GM18867 (cell line): ENCODE results near the gene RIMBP2.
"Not testable (repeated sequence)": the region's sequence is repeated elsewhere in the genome, so short reads cannot be mapped to it uniquely, and the experiment has no call there.

ENCODE experiments used
- ATAC-seq: cut with Tn5 transposase; IDR thresholded peaks from one replicate; pipeline ENCODE4 v1.9.1; 2021; ENCODE audit warnings: mild to moderate bottlenecking, moderate library complexity; ENCODE audit not compliant: unreplicated experiment

Gene RIMBP2

GRCh38 chr12:130609966-130610365, 106.1 kb downstream of the RIMBP2 start:
- no peak for ATAC-seq

DNA sequence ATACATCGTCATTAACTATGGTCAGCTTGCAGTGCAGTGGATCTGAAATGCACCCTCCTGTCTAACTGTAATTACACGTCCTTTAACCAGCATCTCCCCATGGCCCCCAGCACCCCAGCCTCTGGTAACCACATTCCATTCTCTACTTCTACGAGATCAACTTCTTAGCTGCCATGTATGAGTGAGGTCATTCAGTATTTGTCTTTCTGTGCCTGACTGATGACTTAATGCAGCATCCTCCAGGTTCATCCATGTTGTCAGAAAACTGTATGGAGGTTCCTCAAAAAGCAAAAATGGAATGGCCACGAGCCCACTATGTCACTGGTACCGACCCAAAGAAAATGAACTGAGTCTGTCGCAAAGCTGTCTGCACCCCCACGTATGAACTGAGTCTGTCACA, 107.3 kb downstream of the RIMBP2 start:
- ATAC-seq, result no peak

- ATAC-seq, result no peak
Observed at GRCh38 chr12:130608132-130608531, 108.0 kb downstream of the RIMBP2 start.

GRCh38 chr12:130606231-130606630, 109.9 kb downstream of the RIMBP2 start:
- no peak for ATAC-seq

DNA sequence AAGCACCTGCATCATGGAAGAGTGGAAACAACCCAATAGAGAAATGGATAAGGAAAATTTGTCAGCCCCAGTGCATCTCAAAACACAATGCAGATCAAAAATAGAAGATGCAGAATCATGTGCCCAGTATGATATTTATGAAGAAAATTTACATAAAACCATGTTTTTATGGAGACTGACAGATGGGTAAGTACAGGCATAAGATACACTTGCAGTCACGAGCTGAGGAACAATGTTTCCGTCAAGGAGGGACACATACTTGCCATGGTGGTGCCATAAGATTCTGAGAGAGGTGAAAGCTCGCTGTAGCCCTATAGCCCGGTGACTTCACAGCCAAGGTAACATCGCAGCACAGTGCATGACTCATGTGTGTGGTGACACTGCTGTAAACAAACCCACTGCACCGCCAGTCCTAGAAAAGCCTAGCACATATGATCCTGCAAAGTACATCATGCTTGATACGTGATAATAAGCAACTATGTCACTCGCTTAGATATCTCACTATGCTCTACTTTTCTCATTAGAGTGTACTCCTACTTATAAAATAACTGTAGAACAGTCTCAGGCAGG, 112.6 kb downstream of the RIMBP2 start:
- ATAC-seq, result no peak

GRCh38 chr12:130602251-130602650, 113.8 kb downstream of the RIMBP2 start:
- ATAC-seq, result no peak

GRCh38 chr12:130601327-130601726, 114.8 kb downstream of the RIMBP2 start:
- ATAC-seq, result no peak

- no peak for ATAC-seq
Observed at GRCh38 chr12:130596241-130596640, 119.9 kb downstream of the RIMBP2 start.

- no peak for ATAC-seq
Observed at GRCh38 chr12:130595566-130595965, 120.5 kb downstream of the RIMBP2 start.

- ATAC-seq, result no peak
Observed at GRCh38 chr12:130593056-130593455, 123.0 kb downstream of the RIMBP2 start.

GRCh38 chr12:130592641-130593040, 123.5 kb downstream of the RIMBP2 start:
- ATAC-seq, result no peak

DNA sequence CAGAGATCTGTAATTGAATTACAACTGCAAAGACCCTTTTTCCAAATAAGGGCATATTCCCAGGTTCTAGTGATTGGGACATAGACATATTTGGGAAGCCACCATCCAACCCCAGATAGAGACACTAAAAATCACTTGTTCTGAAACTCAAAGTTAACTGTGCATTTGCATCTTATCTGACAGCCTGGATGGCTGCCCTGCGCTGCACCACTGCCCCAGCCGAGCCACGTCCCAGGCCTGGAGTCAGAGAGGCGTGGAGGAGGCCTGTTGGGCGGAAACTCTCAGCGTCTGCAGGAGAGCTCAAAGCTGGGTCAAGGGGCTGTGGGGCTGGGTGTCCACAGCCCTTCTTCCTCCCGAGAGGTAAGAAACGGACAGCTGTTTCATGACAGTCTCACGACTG, 124.4 kb downstream of the RIMBP2 start:
- no peak for ATAC-seq

- no peak for ATAC-seq
Observed at GRCh38 chr12:130590685-130591084, 125.4 kb downstream of the RIMBP2 start.

GRCh38 chr12:130589540-130590317, 126.4 kb downstream of the RIMBP2 start:
- ATAC-seq, result no peak

DNA sequence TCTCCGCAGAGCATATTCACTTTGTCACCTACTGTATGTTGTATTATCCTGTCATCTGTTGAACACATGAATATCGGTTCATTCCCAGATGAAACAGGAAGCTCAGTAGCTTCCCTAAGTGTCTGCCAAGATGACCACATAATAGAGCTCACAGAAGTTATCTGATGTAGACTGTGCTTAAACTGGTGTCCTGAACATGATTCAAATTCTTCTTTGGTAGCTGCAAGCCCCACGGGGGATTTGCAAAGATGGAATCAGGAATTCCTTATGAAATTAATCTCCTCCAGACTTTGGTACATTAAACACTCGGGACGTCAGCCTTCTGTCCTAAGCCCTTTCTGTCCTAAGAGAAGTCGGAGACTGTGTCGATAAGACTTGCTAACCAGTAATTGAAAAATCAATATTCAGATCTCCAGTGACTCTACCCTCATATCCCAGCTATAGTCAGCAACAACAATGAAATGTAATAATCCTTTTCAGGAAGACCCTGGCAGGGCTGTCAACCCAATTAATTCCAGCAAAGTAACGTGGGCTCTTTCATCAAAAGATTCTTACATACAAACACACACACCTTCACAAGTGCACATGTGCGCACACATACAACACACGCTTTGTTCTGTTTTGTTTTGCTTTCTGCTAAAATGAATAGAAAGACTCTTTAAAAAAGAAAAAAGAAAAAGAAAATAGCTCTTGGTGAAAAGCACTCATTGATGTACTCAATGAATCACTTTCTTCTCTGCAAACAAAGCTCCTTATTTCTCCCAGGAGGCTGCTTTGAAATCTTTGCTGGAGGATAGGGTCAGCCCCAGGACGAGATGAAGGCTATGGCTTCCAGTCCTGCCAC, 127.2 kb downstream of the RIMBP2 start:
- ATAC-seq, result no peak

DNA sequence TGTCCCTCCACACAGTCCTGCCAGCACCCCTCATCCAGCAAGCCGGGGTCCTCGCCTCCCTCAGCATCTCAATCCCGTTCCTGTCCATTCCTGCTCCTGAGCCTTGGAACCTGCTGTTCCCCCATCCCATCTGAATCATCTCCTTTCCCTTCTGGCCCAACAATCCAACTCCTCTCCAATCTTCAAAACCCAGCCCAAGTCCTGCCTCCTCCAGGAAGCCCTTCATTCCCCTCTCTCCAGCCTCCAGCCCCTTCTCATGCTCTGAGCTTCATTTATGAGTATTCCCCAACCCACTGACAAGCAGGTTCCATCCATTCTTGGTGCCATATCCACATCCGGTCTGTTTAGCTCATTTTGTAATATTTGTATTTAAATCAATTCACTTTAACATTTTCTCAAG, 128.1 kb downstream of the RIMBP2 start:
- ATAC-seq, result no peak

- ATAC-seq, result not testable (repeated sequence)
Observed at GRCh38 chr12:130584475-130584874, 131.6 kb downstream of the RIMBP2 start.

DNA sequence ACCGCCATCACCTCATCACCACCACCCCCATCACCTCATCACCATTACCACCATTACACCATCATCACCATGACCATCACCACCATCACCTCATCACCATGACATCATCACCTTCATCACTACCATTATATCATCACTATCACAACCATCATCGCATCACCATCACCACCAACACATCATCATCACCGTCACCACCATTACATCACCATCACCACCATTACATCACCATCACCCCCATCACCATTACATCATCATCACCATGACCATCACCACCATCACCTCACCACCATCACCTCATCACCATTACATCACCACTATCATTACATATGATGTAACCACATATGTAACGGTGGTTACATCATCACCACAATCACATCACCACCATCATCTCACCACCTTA, 132.3 kb downstream of the RIMBP2 start:
- no peak for ATAC-seq

GRCh38 chr12:130583317-130583716, 132.8 kb downstream of the RIMBP2 start:
- no peak for ATAC-seq

GRCh38 chr12:130582286-130582685, 133.8 kb downstream of the RIMBP2 start:
- ATAC-seq, result no peak

GRCh38 chr12:130581782-130582181, 134.3 kb downstream of the RIMBP2 start:
- ATAC-seq, result no peak

DNA sequence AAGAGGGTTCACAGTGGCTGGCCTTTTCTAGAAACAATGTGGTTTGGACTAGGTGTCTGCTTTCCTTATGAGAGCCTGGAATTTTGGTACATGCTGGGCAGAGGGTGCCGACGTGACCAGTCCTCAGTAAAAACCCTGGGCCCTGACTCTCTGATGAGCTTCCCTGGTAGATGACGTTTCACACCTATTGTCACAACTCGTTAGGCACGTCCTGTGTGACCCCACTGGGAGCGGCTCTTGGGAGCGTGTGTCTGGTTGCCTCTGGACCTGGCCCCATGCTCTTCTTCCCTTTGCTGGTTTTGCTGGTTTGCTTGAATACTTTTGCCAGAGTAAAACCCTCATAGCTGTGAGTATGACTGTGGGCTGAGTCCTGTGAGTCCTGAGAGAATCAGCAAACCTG, 136.9 kb downstream of the RIMBP2 start:
- no peak for ATAC-seq
